ENCODE data around the gene SMARCC1. TPM values are rescaled to one million over a fixed set of nuclear protein-coding genes. Genes with fewer than 3 reads are reported as not detected.

The SMARCC1 gene
- total RNA-seq, 6 donors from 2014 or later = 33.1 to 58.2 (median 49.4) TPM

GRCh38 chr3:47813551-47814177, 32.0 kb upstream of the SMARCC1 start:
- 77 to 84% methylated on average over 8 of the region's 8 CpGs for WGBS, 2 donors
- no peak overlapping the region for H3K4me3 ChIP-seq
- H3K27ac ChIP-seq = no peak overlapping the region
- H3K4me1 ChIP-seq = no peaks in the 10 kb centered on the region
- DNase-seq = no peak
- H3K27me3 ChIP-seq = no peaks in the 10 kb centered on the region
- peaks cover 7 to 83% (median 43%) of the 10 kb centered on the region in 4 donors for H3K36me3 ChIP-seq
- ATAC-seq (ENCODE audit: low FRiP score in 2 of 2) = no peak
- no peaks in the 10 kb centered on the region for H3K9me3 ChIP-seq
- TF ChIP-seq EP300 (IDR thresholded peaks at IDR 0.05) (no peak), CTCF (IDR thresholded peaks at IDR 0.05) (no peak), POLR2AphosphoS5 (IDR thresholded peaks at IDR 0.05) (no peak), POLR2A (IDR thresholded peaks at IDR 0.05) (no peak)

- 94 to 96% methylated on average over 1 of the region's 1 CpG for WGBS, 2 donors
- peaks cover 11 to 21% (median 14%) of the 10 kb centered on the region in 4 donors for H3K4me1 ChIP-seq
Observed at GRCh38 chr3:47804577-47804976, 22.9 kb upstream of the SMARCC1 start.

GRCh38 chr3:47803480-47804025, 21.9 kb upstream of the SMARCC1 start:
- no peaks in the 10 kb centered on the region for H3K27me3 ChIP-seq
- H3K9me3 ChIP-seq = no peaks in the 10 kb centered on the region
- ATAC-seq (ENCODE audit: low FRiP score in 2 of 2) (no peak), DNase-seq (no peak)
- WGBS, 2 donors = 0% methylated on average over 8 to 17 of the region's 20 CpGs
- peaks cover 0 to 31% (median 16%) of the 10 kb centered on the region in 4 donors for H3K36me3 ChIP-seq
- TF ChIP-seq EP300 (IDR thresholded peaks at IDR 0.05) = no peak
- TF ChIP-seq CTCF (IDR thresholded peaks at IDR 0.05) = no peak
- no peak for TF ChIP-seq POLR2AphosphoS5 (IDR thresholded peaks at IDR 0.05)
- TF ChIP-seq POLR2A (IDR thresholded peaks at IDR 0.05) = no peak
- H3K27ac ChIP-seq = peak overlapping the region; percentile 94 to 99 (median 98)
- peaks cover 11 to 21% (median 14%) of the 10 kb centered on the region in 4 donors for H3K4me1 ChIP-seq
- peak overlapping the region; percentile 65 to 89 (median 76) for H3K4me3 ChIP-seq

More at GRCh38 chr3:47804577-47804976, 22.9 kb upstream of the SMARCC1 start:
- no peak for DNase-seq
- Histone ChIP-seq H3K27me3 (no peaks in the 10 kb centered on the region), H3K9me3 (no peaks in the 10 kb centered on the region), H3K36me3 (peaks cover 0 to 41% (median 18%) of the 10 kb centered on the region in 4 donors), H3K4me3 (no peak overlapping the region), H3K27ac (no peak overlapping the region)
- no peak for ATAC-seq (ENCODE audit: low FRiP score in 2 of 2)
- TF ChIP-seq CTCF (IDR thresholded peaks at IDR 0.05) (no peak), POLR2A (IDR thresholded peaks at IDR 0.05) (no peak), EP300 (IDR thresholded peaks at IDR 0.05) (no peak), POLR2AphosphoS5 (IDR thresholded peaks at IDR 0.05) (no peak)

GRCh38 chr3:47802734-47803479, 21.2 kb upstream of the SMARCC1 start, which contains the start of gene DHX30:
DHX30 (plus strand) TSS chr3:47803138; CDS start chr3:47810684, 7,546 bp downstream.
- Histone ChIP-seq H3K4me3 (peak within 1 kb of the TSS; percentile 65 to 89 (median 76)), H3K27ac (peak within 1 kb of the TSS; percentile 94 to 99 (median 98)), H3K9me3 (no peaks in the 10 kb centered on the region), H3K4me1 (peaks cover 11 to 21% (median 14%) of the 10 kb centered on the region in 4 donors), H3K27me3 (no peaks in the 10 kb centered on the region), H3K36me3 (peaks cover 0 to 25% (median 13%) of the 10 kb centered on the region in 4 donors)
- TF ChIP-seq POLR2A (IDR thresholded peaks at IDR 0.05) (peak in 3 of 4 donors; percentile 66 to 92 (median 85)), EP300 (IDR thresholded peaks at IDR 0.05) (no peak), POLR2AphosphoS5 (IDR thresholded peaks at IDR 0.05) (peak; percentile 65 to 72), CTCF (IDR thresholded peaks at IDR 0.05) (peak in 1 of 6 experiments; percentile 6)
- WGBS, 2 donors = 1% methylated on average over 45 to 55 of the region's 90 CpGs
- ATAC-seq (ENCODE audit: low FRiP score in 2 of 2) = peak; percentile 91 to 98
- peak; percentile 93 to 98 for DNase-seq

Measured in upper lobe of left lung (tissue), 6 donors.